IMR-90 (cell line): ENCODE results near the gene MYOF.

ENCODE experiments used
- CEBPB ChIP-seq: IDR thresholded peaks from 2 replicates; pipeline ENCODE4 v1.6.1; 2012; ENCODE audit warnings: low read depth, low read length, improper control_type of control experiment
- FOS ChIP-seq: fragments of 150-350 bp; IDR thresholded peaks from 2 replicates; pipeline ENCODE4 v1.6.1; 2016; ENCODE audit warnings: low read depth, low read length
- MAFK ChIP-seq: IDR thresholded peaks from 2 replicates; pipeline ENCODE4 v1.6.1; 2012; ENCODE audit warnings: low read depth, low read length, improper control_type of control experiment
- MAZ ChIP-seq: IDR thresholded peaks from 2 replicates; pipeline ENCODE4 v1.6.1; 2012; ENCODE audit warnings: low read depth, mild to moderate bottlenecking, low read length, improper control_type of control experiment, moderate library complexity, borderline replicate concordance
- MXI1 ChIP-seq: IDR thresholded peaks from 2 replicates; pipeline ENCODE4 v1.6.1; 2012; ENCODE audit warnings: low read depth, mild to moderate bottlenecking, low read length, moderate library complexity, borderline replicate concordance
- POLR2A ChIP-seq: IDR thresholded peaks from 2 replicates; pipeline ENCODE4 v1.6.1; 2012; ENCODE audit warnings: mild to moderate bottlenecking, low read depth, low read length
- RAD21 ChIP-seq: IDR thresholded peaks from 2 replicates; pipeline ENCODE4 v1.6.1; 2012; ENCODE audit warnings: low read length, improper control_type of control experiment
- RCOR1 ChIP-seq: IDR thresholded peaks from 2 replicates; pipeline ENCODE4 v1.6.1; 2012; ENCODE audit warnings: mild to moderate bottlenecking, low read length, improper control_type of control experiment; ENCODE audit not compliant: insufficient replicate concordance
- RFX5 ChIP-seq: IDR thresholded peaks from 2 replicates; pipeline ENCODE4 v1.8.0; 2012; ENCODE audit warnings: low read depth, mild to moderate bottlenecking, low read length, moderate library complexity
- SMC3 ChIP-seq: fragments of 150-350 bp; IDR thresholded peaks from 2 replicates; pipeline ENCODE4 v1.6.1; 2016; ENCODE audit warnings: low read depth, mild to moderate bottlenecking, antibody characterized with exemption, low read length, moderate library complexity
- TF ChIP-seq, protein P1 (sequence below): conservative IDR thresholded peaks from 2 replicates; pipeline ENCODE4 v1.5.1; 2012; ENCODE audit warnings: mild to moderate bottlenecking, low read depth, low read length, improper control_type of control experiment
- TF ChIP-seq, protein P2 (sequence below): fragments of 150-350 bp; IDR thresholded peaks from 2 replicates; pipeline ENCODE4 v1.6.1; 2016; ENCODE audit warnings: low read depth, mild to moderate bottlenecking, low read length, moderate library complexity, borderline replicate concordance
- TF ChIP-seq, protein P3 (sequence below): fragments of 150-350 bp; IDR thresholded peaks from 2 replicates; pipeline ENCODE4 v1.6.1; 2017; ENCODE audit warnings: mild to moderate bottlenecking, antibody characterized with exemption, low read length, low read depth

DNA sequence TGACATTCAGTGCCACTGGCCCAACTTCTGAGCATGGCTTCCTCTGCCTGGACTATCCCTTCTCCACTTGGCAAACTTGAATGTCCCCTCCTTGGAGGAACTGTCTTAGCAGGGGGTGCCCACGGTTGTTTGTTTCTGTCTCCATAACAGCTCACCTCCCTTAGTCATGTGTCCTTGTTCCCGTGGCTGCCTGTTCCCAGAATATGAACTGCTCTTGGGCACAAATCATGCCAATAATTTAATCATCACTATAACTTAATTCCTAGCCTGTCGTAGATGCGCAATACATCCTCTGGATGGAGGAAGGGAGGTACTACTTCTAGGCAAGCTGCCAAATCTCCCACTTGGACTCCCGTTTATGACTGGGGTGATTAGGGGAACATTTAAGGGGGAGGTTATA lies 173.1 kb downstream of the MYOF start:
- TF ChIP-seq POLR2A: no peak
- TF ChIP-seq, protein P1, sequence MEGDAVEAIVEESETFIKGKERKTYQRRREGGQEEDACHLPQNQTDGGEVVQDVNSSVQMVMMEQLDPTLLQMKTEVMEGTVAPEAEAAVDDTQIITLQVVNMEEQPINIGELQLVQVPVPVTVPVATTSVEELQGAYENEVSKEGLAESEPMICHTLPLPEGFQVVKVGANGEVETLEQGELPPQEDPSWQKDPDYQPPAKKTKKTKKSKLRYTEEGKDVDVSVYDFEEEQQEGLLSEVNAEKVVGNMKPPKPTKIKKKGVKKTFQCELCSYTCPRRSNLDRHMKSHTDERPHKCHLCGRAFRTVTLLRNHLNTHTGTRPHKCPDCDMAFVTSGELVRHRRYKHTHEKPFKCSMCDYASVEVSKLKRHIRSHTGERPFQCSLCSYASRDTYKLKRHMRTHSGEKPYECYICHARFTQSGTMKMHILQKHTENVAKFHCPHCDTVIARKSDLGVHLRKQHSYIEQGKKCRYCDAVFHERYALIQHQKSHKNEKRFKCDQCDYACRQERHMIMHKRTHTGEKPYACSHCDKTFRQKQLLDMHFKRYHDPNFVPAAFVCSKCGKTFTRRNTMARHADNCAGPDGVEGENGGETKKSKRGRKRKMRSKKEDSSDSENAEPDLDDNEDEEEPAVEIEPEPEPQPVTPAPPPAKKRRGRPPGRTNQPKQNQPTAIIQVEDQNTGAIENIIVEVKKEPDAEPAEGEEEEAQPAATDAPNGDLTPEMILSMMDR: no peak
- TF ChIP-seq CEBPB: no peak
- no peak for TF ChIP-seq MAFK
- TF ChIP-seq, protein P2, sequence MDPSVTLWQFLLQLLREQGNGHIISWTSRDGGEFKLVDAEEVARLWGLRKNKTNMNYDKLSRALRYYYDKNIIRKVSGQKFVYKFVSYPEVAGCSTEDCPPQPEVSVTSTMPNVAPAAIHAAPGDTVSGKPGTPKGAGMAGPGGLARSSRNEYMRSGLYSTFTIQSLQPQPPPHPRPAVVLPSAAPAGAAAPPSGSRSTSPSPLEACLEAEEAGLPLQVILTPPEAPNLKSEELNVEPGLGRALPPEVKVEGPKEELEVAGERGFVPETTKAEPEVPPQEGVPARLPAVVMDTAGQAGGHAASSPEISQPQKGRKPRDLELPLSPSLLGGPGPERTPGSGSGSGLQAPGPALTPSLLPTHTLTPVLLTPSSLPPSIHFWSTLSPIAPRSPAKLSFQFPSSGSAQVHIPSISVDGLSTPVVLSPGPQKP: no peak
- no peak for TF ChIP-seq FOS
- TF ChIP-seq MXI1: no peak
- no peak for TF ChIP-seq MAZ
- no peak for TF ChIP-seq RCOR1
- TF ChIP-seq RFX5: no peak
- TF ChIP-seq RAD21: no peak
- no peak for TF ChIP-seq SMC3
- TF ChIP-seq, protein P3, sequence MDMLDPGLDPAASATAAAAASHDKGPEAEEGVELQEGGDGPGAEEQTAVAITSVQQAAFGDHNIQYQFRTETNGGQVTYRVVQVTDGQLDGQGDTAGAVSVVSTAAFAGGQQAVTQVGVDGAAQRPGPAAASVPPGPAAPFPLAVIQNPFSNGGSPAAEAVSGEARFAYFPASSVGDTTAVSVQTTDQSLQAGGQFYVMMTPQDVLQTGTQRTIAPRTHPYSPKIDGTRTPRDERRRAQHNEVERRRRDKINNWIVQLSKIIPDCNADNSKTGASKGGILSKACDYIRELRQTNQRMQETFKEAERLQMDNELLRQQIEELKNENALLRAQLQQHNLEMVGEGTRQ: no peak
